Stimulated activated CD4-positive, alpha-beta T cell treated with anti-CD3 and anti-CD28 coated beads, Interleukin-12 subunit alpha, Interleukin-12 subunit beta, amount 100 ng/mL, for 4 hours (primary cell): ENCODE results near the gene SHANK1.

Source experiments
- DNase-seq: peaks from one replicate; pipeline ENCODE4 v3.0.0-alpha.2; 2020

The SHANK1 gene

DNA sequence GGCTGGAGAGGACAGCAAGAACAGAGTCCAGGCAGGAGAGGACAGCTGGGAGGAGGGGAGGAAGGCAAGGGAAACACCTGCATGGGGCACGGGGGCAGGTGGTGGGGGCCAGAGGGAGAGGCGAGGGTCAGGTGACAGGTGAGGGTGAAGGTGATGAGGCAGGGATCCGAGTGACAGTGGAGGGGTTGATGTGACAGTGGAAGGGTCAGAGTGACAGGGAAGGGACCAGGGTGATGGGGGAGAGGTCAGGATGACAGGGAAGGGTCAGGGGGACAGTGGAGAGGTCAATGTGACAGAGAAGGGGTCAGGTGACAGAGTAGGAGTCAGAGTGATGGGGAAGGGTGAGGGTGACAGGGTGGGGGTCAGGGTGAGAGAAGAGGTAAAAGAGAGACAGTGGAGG lies 41.3 kb downstream of the SHANK1 start:
- no peak for DNase-seq

DNA sequence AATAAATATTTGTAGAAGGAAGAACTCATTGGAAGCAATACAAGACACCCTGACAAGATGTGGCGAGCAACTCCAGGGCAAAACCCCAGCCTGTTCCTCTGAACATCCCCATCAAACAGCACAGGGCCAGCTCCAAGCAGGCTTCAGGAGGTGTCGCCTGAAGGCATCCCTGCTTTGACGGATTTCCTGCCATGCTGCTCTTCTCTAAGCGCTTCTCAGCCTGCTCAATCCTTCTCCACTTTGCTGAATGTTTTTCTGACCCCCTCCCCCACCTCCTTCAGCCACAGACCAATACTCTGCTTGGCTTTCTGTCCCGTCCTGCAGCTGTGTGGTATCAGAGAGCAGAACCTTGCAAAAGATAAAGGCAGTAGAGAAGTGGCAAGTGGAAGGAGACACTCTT lies 42.0 kb downstream of the SHANK1 start:
- no peak for DNase-seq

DNA sequence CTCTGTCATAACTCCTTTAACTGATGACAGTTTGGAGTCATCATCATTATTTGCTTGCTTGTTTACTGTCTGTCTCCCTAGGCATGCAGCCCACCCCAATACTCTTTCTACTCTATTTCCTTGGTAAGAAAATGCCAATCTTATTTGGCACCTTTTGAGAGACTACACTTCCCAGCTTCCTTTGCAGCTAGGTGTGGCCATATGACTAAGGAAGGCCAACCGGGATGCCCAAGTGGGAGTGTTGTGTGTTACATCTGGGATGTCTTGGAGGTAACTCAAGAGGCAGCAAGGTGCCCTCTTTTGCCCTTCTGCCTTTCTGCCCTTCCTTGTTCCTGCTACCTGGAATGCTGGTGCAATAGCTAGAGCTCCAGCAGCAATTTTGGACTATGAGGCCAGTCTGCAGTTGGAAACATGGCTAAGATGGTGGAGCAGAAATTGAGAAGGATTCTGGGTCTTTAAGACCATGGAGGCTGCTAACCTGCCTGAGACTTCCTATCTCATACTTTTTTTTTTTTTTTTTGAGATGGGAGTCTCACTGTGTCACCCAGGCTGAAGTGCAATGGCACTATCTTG lies 42.9 kb downstream of the SHANK1 start:
- DNase-seq: no peak

DNA sequence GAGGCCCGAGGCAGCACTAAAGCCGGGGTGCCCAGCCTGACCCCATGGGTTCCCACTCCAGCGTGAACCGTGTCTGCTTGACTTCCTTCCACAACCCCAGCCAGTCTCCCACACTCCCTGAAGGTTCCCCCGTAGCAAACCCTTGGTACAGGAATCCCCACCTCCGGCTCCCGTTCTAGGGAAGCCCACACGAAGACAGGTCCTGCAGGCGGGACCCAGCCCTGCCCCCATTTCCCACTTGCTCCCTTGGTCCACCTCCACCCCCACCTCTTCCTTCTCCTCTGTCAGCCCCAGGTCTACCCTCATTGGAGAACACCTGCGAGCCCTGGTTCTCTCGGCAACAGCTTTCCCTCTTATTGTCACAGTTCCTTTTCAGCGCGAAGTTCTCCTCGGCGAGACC lies 46.5 kb downstream of the SHANK1 start:
- no peak for DNase-seq

DNA sequence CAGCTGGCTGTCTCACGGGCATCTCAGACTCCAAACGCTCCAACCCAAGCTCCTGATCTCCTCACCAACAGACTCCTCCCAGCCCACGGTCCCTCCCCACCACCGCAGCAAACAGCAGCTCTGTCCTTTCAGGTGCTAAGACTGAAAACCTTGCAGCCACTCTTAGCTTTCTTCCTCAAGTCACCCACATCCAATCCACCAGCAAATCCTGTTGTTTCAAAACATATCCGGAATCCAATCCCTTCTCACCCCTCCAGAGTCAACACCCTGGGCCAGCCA lies 49.6 kb downstream of the SHANK1 start:
- DNase-seq: no peak

DNA sequence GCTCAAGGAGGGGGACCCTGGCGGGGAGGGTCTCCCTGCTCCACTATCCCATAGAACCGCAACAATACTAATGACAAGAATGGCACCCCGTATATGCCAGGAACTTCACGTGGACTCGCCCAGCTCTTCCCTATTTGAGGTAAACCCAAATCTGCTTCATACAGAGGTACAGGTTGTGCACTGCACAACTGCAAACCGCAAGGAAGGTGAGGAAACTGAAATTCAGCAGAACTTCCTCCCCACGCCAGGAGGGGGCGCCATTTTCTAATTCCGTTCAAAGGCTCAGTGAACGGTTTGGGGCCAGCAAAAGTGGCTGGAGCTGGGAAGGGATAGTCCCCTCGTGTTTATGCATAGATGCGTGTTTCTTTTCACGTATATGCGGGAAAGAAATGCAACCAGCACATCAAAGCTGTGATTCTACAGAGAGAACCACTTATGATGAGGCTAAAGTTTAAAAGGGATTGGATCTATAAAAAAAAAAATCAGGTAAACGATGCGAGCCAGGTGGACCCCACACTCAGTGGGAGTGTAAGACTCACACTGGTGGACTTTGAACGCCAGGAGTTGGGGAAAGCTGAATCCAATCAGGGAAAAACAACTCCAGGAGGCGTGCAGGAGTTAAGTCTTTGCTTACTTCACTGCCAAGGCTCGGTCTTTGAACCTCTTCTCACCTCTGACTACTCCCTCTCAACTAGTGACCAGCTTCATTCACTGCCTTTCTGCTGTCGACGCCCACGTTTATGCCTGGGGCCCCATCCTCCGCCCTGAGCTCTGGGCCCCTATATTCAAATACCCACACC lies 50.1 kb downstream of the SHANK1 start:
- peak; percentile 28 for DNase-seq

DNA sequence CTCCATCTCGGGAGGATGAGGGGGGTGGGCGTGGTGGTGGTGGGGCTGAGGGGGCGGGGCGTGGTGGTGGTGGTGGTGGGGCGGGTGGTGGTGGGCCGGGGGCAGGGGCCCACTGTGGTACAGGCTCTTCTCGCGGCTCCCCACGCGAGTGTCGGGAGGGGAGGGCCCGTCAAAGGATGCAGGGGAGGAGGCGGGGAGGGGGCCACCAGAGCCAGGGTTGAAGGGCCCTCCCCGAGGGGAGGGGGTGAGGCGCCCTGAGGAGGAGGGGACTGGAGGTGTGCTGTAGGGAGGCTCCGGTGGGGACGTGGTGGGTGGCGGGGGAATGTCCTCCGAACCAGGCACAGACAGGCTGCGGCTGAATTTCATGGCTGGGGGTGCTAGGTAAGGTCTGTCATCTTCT lies 50.7 kb downstream of the SHANK1 start:
- DNase-seq: no peak

DNA sequence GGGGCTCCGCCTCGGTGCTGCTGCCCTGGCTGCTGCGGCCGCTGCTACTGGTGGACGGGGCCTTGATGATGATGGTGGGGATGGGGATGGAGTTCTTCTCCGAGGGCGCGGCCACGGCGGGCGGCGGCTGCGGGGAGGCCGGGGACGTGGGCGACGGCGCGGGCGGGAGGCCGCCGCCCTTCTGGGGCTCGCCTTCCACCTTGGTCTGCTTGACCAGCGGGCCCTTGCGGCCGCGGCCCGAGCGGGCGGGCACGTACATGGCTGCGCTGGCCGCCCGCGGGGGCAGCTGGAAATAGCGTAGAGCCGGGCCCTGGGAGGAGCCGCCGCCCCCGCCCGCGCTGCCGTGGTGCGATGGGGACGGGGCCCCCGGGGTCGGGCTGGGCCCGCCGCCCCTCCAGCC lies 51.2 kb downstream of the SHANK1 start:
- DNase-seq: no peak

DNA sequence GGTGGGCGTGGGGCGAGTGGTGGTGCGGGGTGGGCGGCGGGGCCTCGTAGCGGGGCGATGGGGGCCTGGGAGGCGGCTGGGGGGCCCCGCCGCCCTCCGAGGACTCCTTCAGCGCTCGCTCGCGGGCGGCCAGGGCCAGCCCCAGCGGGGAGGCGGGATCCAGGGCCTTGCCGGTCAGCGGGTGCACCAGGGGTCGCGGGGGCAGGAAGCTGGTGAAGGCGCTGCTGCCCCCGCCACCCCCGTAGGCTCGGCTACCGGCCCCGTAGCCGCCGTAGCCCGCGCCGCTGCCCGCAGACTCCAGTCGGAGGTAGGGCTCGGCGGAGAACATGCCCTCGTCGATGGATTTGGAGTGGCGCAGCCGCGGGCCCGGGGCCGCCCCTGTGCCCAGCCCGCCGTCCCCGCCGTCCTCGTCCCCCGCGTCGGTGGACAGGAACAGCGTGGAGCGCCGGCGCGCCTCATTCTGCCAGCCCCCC lies 51.8 kb downstream of the SHANK1 start:
- no peak for DNase-seq

DNA sequence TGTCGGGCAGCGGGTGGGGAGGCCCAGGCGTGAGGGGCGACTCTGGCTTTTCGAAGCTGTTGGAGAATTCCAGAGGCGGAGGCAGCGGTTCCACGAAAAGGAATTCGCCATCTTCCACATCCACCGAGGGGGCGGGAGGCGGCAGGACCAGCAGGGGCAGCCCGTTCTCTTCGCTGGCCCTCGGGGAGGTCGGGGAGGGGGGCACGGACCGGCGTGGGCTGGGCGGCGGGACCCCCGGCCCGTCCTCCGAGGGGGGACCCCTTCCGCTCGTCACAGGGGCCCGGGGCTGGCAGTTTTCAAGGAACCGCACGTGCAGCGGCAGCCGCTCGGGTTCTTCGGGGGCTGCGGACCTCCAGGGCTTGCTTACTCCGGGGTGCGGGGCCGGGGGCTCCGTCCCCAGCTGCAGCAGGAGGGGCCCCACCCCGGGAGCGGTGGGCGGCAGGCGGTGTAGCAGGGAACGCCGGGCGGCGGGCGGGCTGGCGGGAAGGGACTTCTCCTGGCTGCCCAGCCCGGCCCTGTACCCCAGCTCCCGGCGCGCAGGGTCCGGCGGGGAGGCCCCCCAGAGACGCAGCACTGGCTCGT lies 52.3 kb downstream of the SHANK1 start:
- no peak for DNase-seq

DNA sequence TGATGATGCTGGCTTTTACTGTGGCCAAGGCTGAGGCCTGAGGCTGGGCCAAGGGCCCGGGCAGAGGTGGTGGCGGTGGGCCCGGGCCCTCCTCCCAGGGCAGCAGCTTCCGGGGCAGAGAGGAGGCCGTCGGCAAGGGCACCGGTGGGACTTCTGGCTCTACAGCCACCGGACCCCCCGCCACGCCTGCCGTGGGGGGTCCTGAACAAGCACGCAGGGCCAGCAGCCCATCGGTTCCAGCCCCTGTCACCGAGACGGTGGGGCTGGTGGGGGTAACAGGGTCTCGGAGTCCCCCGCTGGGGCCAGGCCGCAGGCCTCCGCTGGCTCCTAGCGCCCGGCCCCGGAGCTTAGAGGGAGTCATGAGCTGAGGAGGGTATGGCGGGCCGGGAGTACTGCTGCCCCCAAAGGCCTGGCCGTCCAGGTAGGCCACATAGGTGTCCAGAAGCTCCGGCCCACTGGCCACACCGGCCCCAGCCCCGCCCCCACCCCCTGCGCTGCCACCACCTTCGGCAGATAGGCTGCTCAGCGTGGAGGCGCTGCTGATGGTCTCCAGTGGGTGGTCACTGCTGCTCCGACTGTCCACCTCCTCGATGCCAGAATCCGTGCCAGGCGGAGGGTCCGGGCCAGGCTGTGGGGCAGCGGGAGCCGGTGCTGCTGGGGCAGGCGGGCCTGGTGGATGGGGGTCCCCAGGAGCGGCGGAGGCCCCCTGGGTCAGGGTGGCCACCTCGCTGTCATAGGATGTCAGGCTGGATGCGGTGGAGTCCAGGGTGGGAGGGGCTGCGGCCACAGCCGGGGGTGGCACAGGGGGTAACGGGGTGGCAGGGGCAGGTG lies 53.0 kb downstream of the SHANK1 start:
- DNase-seq: no peak

DNA sequence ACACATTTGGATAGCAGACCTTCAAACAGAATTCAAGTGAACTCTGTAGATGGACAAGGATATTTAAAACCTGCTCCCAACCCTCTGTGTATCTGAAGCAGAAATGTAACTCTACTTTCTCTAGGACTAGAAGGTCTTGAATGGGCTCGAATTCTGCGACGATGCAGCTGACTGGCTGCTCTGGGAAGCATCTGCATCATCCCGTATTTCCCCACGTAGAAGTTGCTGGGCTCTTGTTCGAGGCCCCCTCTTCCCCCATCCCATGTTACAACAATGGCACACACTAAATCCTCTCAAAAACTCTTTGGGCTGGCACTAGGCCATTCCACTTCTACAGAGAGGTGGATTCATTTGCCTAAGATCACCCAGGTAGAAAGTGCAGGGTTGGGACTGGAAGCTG lies 55.4 kb downstream of the SHANK1 start:
- no peak for DNase-seq

DNA sequence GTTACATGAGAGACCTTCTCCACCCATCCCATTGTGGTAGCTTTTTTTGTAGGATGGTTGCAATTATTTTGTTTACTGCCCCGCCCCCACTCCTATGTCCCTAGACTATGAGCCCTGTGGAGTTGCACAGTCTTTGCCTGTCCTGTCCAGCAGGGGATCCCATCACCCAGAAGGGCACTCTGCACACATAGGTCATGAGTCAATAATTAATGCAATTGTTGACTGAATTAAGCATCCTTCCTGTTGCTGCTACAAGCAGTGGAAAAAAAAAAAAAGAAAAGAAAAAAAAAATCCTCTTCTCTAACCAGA lies 56.2 kb downstream of the SHANK1 start:
- DNase-seq: no peak

DNA sequence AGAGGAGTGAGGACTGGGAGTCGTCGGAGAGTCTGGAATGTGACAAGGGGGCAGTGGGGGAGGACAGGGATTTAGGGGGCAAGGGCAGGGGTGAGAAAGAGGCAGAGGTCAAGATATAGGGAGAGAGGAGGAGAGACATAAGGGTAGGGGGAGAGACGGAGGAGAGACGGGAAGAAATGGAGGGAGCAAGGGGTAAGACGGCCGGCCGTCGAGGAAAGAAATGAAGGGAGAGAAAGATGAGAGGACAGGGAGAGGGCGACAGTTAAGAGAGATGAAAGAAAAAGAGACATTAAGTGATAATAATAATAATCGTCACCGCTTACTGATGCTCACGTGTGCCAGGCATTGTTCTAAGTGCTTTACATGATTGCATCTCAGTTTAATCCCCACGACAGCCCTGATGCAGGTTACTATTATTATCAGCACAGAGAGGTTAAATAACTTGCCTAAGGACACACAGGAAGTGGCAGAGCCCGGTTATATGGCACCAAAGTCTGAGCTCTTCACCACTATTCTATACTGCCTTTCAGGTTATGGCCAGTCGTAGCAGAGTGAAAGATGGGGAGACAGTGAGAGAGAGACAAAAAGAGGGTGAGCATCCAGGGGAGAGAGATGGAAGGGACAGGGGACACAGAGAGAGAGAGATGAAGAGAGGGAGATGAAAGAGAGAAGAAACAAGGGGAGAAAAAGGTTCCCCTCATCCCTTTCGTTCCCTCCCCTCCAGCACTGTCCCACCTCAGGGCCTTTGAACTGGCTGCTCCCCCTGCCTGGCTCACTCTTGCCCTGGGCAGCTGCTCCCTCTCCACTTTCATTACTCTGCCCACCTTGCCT lies 56.7 kb downstream of the SHANK1 start:
- no peak for DNase-seq

DNA sequence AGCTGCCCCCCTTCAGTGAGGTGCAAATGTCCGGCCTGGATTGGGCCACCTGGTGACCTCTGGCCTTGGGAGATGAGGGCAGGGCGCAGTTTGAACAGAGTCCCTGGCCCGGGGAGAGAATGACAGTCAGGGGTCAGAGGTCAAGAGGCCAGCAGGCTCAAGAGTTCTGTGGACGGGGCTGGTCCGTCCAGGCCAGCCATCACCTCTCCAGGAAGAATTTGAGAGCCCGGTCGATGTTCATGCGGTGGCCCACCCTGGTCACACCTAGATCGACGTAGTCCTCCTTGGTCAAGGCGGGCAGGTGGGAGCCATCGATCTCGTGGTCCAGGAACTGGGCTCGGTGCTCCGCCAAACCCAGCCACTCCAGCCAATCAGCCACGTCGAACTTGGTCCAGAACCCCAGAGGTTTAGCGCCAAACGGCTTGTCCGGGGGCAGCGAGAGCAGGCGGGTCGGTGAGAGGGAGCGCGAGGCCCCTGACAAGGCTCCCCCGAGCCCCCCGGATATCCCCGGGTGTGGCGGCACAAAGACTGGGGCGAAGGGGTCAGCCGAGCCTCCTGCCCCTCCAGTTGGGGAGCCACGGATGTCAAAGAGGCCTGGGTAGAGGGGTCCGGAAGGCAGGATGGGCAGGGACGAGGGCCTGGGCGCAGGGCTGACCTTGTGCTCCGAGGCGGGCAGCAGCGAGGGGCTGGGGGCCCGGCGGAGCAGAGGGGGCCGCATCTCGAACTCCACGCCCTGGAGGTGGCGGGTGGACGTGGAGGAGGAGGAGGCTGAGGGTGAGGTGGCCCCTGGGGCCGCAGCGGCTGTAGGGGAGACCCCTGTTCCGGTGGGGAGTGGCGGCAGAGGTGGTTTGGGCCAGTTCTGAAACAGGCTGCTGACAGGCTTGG lies 57.6 kb downstream of the SHANK1 start:
- no peak for DNase-seq

DNA sequence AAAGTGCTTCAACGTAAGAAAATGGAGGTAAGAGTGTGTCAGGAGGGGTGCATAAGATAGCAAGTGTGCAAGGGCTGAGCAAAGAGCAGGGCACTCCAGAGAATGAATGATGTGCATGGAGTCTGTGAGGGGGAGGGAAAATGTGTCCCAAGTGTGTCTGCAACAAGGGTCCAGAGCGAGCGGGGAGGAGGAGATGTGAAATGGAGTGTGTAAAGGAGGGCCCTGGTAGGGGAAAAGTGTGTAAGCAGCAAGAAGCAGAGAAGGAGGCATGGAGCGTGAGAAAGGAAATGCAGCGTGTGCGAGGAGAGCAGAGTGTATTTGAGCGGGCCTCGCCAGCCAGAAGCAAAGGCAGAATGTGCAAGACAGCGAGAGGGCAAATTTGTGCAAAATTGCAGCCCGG lies 58.6 kb downstream of the SHANK1 start:
- no peak for DNase-seq

DNA sequence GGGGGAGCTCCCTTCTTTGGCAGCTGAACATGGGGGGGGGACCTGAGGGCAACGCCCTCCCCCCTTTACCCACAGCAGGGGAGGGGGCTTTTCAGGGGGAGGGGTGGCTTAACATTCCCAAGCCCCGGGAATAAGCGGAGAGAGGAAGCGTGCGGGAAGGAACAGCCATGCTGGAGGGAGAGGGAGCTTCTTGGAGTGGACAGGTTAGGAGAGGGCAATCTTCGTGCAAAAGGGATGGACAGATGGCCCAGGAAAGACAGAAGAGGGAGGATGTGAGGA lies 59.6 kb downstream of the SHANK1 start:
- DNase-seq: no peak

DNA sequence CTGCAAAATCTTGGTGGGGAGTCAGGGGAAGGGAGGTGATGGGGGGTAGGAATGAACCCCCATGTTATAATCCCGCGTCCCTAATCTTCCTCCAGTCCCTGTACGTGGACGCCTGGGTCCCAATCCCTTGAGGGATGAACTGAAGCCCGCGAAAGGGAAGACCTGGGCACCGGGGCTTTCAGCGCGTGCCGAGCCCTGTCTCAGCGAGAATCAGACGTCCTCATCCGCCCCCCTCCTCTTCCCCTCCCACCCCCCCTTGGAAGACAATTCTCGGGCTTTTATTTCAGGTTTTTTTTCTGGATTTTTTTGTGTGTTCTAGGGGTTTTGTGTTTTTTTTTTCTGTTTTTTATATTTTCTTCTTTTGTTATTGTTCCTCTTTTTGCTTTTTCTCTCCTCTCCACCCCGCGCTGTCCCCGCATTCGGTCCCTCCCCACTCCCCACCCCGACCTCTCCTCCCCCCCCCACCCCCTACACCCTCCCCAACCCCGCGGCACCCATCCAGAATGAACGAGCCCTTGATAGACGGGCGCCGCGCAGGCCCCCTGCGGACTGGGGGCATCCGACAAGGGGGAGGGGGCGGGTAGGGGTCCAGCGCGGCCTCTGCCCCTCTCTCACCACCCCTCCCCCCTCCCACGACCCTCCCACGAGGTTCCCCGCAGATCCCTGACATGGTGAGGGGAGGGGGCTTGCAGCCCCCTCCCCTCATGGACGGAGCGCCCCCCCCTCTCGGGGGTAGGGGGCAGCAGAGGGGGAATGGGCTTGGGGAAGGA lies 60.1 kb downstream of the SHANK1 start:
- no peak for DNase-seq

DNA sequence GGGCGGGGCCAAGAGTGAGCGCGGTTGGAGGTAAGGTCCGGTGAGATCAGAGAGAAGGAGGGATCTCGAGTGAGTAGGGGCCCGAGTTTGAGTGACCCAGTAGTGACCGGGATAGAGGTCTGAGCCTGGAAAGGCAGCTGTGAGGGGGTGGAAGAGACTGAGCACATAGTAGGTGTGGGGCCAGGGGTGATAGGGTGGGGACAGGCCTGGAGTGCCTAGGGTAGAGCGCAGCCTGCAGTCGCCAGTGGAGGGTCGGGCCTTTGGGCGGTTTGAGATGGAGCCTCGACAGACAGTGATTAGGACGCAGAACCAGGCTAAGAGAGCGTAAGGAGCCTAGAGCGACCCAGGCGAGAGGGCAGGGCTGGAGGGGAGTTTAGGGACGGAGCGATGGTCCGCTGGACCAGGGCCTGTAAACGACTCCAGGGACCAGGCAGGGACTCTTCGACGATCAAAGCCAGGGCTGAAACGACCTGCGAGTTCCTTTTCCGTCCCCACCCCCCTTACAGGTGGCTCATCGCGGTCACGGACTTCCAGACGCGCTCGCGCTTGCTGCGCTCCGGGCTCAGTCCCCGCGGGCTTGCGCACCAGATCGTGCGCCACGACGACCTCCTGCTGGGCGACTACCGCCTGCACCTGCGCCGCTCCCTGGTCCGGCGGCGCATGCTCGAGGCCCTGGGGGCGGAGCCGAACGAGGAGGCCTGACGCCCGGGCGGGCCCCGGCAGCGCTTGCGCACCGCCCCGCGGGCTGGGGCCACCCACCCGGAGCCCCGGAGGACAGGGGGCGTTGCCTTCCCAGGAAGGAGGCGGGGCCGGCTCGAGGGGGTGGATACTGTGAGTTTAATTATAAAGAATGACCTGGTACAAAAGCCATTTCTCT lies 60.9 kb downstream of the SHANK1 start:
- peak; percentile 63 for DNase-seq

DNA sequence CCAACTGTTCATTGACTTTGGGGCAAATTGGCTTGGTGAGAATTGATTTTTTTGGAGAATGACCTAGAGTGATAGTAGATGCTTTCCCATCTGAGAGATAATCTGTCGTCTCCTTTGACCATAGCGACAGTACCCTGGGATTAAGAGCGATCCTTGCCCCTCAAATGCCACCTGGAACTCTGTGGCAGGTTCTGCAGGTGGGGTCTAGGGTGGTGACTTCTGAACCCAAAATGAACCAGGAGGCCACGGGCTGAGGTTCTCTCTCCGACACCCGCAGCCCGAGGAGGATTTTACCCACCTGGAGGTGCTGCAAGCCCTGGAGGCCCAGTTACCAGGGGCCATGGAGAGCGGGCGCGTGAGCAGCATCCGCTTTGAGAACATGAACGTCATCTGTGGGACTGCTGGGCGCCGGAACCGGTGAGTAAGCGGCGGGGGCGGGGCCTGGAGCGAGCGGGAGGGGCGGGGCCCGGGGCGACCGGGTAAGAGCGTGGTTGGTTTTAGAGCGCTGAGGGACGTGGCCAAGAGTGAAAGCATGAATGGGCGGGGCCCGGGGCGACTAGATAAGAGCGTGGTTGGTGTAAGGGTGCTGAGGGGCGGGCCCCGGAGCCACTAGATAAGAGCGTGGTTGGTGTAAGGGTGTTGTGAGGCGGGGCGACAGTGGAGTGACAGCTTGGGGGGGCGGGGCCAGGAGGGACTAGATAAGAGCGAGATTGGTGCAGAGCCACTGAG lies 61.7 kb downstream of the SHANK1 start:
- peak; percentile 86 for DNase-seq
